RWPE2 (cell line): ENCODE measurements around the gene CYP39A1.

ENCODE experiments used
- ATAC-seq: fragments of 200-7000 bp; cut with Tn5 transposase; 3 replicates; pipeline ENCODE4 v1.9.1; 2021; ENCODE audit warnings: low read depth
- DNase-seq: peaks from one replicate; pipeline ENCODE4 v3.0.0-alpha.2; 2020; ENCODE audit warnings: low spot score
- H3K27ac ChIP-seq: fragments of 450-650 bp; 2 replicates; pipeline ENCODE4 v1.5.1; 2017; ENCODE audit warnings: mild to moderate bottlenecking; ENCODE audit not compliant: poor library complexity, severe bottlenecking
- H3K27me3 ChIP-seq: fragments of 250-450 bp; sonication (Bioruptor Pico); 2 replicates; pipeline ENCODE4 v1.5.1; 2021; ENCODE audit warnings: mild to moderate bottlenecking, moderate library complexity; ENCODE audit not compliant: insufficient read depth, poor library complexity, severe bottlenecking
- H3K36me3 ChIP-seq: fragments of 250-450 bp; sonication (Bioruptor Pico); 2 replicates; pipeline ENCODE4 v1.5.1; 2020; ENCODE audit warnings: low read depth, mild to moderate bottlenecking, moderate library complexity
- H3K4me1 ChIP-seq: fragments of 250-450 bp; sonication (Bioruptor Pico); 2 replicates; pipeline ENCODE4 v1.5.1; 2021; ENCODE audit warnings: mild to moderate bottlenecking, moderate library complexity; ENCODE audit not compliant: insufficient read depth, poor library complexity, severe bottlenecking
- H3K4me3 ChIP-seq: fragments of 250-450 bp; sonication (Bioruptor Pico); 2 replicates; pipeline ENCODE4 v1.5.1; 2021; ENCODE audit warnings: mild to moderate bottlenecking, moderate library complexity; ENCODE audit not compliant: severe bottlenecking
- H3K9me3 ChIP-seq: fragments of 250-450 bp; sonication (Bioruptor Pico); 2 replicates; pipeline ENCODE4 v1.5.1; 2021; ENCODE audit warnings: mild to moderate bottlenecking, moderate library complexity; ENCODE audit not compliant: severe bottlenecking
- TF ChIP-seq, protein P1 (sequence below): fragments of 450-650 bp; IDR thresholded peaks from one replicate; pipeline ENCODE4 v1.5.1; 2017; ENCODE audit warnings: mild to moderate bottlenecking, moderate library complexity; ENCODE audit not compliant: poor library complexity, severe bottlenecking

Gene CYP39A1

DNA sequence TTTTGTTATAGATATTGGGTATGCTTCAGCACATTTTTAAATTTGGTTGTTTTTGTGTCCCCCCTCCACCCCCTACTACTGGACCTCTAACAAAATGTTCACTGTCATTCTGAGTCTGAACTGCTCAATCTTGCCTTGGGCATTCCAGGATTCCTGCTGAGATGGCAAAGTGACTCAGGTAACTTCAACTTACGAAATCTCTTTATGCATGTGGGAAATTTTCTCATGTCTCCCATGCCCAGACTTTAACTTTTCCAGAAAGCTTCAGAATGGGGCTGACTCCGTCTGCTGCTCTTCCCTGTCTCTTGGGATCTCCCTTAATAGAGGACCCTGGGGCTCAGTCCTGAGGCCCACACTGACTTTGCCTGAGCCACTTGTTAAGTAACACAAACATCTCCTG is 14.0 kb downstream of the CYP39A1 start:
- H3K27ac ChIP-seq, result peak overlapping the region; percentile 18
- ATAC-seq, result peak; percentile 68

DNA sequence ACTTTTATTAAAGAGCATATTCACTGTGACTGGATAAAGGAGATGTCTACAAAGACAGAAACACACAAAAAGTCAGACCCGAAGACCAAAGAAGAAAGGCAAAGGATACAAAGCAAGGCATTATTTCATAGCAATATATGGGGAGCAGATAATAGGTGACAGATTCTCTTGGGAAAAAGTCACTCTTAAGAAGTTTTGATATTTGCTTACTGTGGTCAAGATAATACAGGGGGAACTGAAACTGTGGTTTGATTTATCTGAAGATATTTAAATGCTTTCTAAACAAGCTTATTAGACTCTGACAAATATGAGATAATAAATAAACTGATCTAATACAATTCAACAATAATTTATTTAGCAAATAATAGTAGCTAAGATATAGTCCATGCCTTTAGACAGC is 14.7 kb downstream of the CYP39A1 start:
- no peak for ATAC-seq
- no peak for DNase-seq

More for the DNA sequence above, 14.0 kb downstream of the CYP39A1 start:
- H3K9me3 ChIP-seq, result no peaks in the 10 kb centered on the region
- TF ChIP-seq, protein P1, sequence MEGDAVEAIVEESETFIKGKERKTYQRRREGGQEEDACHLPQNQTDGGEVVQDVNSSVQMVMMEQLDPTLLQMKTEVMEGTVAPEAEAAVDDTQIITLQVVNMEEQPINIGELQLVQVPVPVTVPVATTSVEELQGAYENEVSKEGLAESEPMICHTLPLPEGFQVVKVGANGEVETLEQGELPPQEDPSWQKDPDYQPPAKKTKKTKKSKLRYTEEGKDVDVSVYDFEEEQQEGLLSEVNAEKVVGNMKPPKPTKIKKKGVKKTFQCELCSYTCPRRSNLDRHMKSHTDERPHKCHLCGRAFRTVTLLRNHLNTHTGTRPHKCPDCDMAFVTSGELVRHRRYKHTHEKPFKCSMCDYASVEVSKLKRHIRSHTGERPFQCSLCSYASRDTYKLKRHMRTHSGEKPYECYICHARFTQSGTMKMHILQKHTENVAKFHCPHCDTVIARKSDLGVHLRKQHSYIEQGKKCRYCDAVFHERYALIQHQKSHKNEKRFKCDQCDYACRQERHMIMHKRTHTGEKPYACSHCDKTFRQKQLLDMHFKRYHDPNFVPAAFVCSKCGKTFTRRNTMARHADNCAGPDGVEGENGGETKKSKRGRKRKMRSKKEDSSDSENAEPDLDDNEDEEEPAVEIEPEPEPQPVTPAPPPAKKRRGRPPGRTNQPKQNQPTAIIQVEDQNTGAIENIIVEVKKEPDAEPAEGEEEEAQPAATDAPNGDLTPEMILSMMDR, result no peak
- H3K4me1 ChIP-seq, result peaks cover 31% of the 10 kb centered on the region
- no peaks in the 10 kb centered on the region for H3K27me3 ChIP-seq
- DNase-seq, result no peak
- no peak overlapping the region for H3K4me3 ChIP-seq
- no peaks in the 10 kb centered on the region for H3K36me3 ChIP-seq

DNA sequence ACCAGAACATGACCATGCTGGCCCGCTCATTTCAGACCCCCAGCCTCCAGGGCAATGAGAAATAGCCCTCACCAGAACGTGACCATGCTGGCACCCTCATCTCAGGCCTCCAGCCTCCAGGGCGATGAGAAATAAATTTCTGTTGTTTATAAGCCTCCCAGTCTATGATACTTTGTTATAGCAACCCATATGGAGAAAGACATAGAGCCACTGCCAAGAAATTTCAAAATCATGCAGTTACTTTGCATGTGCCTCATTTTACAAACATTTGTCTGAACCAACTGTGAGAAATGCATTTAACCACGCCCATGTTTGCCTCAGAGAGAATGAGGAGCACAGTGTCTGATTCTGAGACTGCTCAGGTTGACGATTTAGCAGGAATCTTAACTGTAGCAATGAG is 15.5 kb downstream of the CYP39A1 start:
- no peak overlapping the region for H3K4me3 ChIP-seq
- no peak for DNase-seq
- no peaks in the 10 kb centered on the region for H3K36me3 ChIP-seq
- TF ChIP-seq, protein P1, result no peak
- no peaks in the 10 kb centered on the region for H3K9me3 ChIP-seq
- peak overlapping the region; percentile 12 for H3K27ac ChIP-seq
- H3K27me3 ChIP-seq, result no peaks in the 10 kb centered on the region
- H3K4me1 ChIP-seq, result peaks cover 25% of the 10 kb centered on the region
- ATAC-seq, result peak; percentile 86

More for the DNA sequence above, 14.7 kb downstream of the CYP39A1 start:
- Histone ChIP-seq H3K9me3 (no peaks in the 10 kb centered on the region), H3K27ac (peak overlapping the region; percentile 12), H3K27me3 (no peaks in the 10 kb centered on the region), H3K4me1 (peaks cover 27% of the 10 kb centered on the region), H3K36me3 (no peaks in the 10 kb centered on the region), H3K4me3 (no peak overlapping the region)
- TF ChIP-seq, protein P1, result no peak

DNA sequence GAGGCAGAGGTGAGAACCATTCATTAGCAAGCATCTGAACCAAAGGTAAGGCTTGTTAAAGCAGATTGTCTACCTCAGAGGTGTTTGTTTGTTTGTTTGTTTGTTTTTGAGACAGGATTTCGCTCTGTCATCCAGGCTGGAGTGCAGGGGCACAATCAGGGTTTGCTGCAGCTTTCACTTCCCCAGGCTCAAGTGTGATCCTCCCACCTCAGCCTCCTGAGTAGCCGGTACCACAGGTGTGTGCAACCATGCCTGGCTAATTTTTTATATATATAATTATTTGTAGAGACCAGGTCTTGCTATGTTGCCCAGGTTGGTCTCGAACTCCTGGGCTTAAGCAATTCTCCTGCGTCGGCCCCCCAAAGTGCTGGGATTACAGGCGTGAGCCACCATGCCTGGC is 17.2 kb downstream of the CYP39A1 start:
- no peaks in the 10 kb centered on the region for H3K9me3 ChIP-seq
- no peak overlapping the region for H3K4me3 ChIP-seq
- TF ChIP-seq, protein P1, result no peak
- DNase-seq, result no peak
- no peak for ATAC-seq
- no peaks in the 10 kb centered on the region for H3K36me3 ChIP-seq
- no peaks in the 10 kb centered on the region for H3K27me3 ChIP-seq
- peaks cover 25% of the 10 kb centered on the region for H3K4me1 ChIP-seq
- no peak overlapping the region for H3K27ac ChIP-seq

DNA sequence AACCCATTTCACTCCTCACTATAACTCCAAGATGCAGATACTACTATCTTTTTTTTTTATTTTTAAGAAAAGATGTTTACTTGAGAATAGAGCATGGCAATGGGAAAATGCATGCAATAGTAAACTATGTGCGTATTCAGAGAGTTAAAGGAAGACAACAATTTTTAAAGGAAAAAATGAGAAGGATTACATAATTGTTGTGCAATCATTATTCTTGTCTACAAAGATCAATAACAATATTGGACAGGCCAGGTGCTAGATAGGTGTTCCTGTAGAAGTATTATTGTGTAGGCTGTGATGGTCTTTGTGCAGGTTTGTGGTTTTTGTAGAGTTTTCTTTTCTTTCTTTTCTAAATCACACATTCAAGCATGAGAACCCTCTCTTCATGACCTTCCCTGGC is 20.6 kb downstream of the CYP39A1 start:
- no peaks in the 10 kb centered on the region for H3K36me3 ChIP-seq
- H3K9me3 ChIP-seq, result no peaks in the 10 kb centered on the region
- ATAC-seq, result no peak
- H3K27ac ChIP-seq, result no peak overlapping the region
- no peak for DNase-seq
- peaks cover 4% of the 10 kb centered on the region for H3K4me1 ChIP-seq
- no peaks in the 10 kb centered on the region for H3K27me3 ChIP-seq
- no peak overlapping the region for H3K4me3 ChIP-seq
- TF ChIP-seq, protein P1, result no peak
